ENCODE results near the gene GANC. TPM values are rescaled to one million over a fixed set of nuclear protein-coding genes. Genes with fewer than 3 reads are reported as not detected.

The GANC gene
- total and polyA plus RNA-seq, 2 experiments from 2014 or later: 7.4 to 12.6 TPM

DNA sequence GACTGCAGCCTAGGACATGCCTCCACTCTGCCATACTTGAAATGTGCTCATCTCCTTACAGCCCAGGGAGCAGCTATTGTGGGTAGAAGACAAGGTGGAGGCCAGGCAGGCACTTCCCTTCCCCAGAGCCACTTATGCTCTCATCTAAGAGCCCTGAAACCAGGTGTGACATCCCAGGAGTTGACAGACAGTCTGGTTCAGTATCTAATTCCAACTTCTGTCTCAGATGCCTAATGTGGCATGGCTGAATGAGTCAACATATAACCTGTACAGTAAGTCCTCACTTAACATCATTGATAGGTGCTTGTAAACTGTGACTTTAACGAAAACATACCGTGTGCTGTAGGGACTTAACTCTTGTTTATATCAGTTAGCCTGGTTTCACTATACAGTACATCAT, 85.1 kb downstream of the GANC start:
- no peaks in the 10 kb centered on the region for H3K36me3 Mint-ChIP-seq (ENCODE audit: low read depth)

GRCh38 chr15:42359249-42359648, 86.2 kb downstream of the GANC start, which contains the start of gene CAPN3:
CAPN3 (plus strand) TSS chr15:42359501; CDS start chr15:42359806, 305 bp downstream.
- DNase-seq (ENCODE audit: low spot score) (no peak), ATAC-seq (no peak)
- no peaks in the 10 kb centered on the region; the same call in 1 of the 2 replicates for H3K36me3 ChIP-seq (ENCODE audit: insufficient read depth)
- H4K20me1 ChIP-seq (replicated peaks; ENCODE audit: insufficient read depth): no peaks in the 10 kb centered on the region
- peaks cover 7% of the 10 kb centered on the region for H3K9me2 ChIP-seq (ENCODE audit: insufficient read depth)
- no peak within 1 kb of the TSS for H3K27ac ChIP-seq (ENCODE audit: low read depth)
- Mint-ChIP-seq H3K9me3 (no peaks in the 10 kb centered on the region), H3K27ac (no peak within 1 kb of the TSS), H3K4me1 (peaks cover 24% of the 10 kb centered on the region), H3K4me3 (no peak within 1 kb of the TSS), H3K27me3 (ENCODE audit: insufficient read depth, low read depth, poor library complexity) (peaks cover 6% of the 10 kb centered on the region), H3K36me3 (ENCODE audit: low read depth) (no peaks in the 10 kb centered on the region)
- no peaks in the 10 kb centered on the region for H3K27me3 ChIP-seq (ENCODE audit: insufficient read depth)
- 0 out of 2 replicates have a peak within 1 kb of the TSS, but pooled peaks have one; percentile 2 for H2AFZ ChIP-seq
- H3K79me2 ChIP-seq (replicated peaks; ENCODE audit: insufficient read depth): no peaks in the 10 kb centered on the region
- H3F3A ChIP-seq (replicated peaks; ENCODE audit: low read depth): no peaks in the 10 kb centered on the region
- H3K4me3 ChIP-seq: no peak within 1 kb of the TSS
- H3K4me1 ChIP-seq (ENCODE audit: insufficient read depth): peaks cover 21% of the 10 kb centered on the region
- H3K4me2 ChIP-seq: no peak within 1 kb of the TSS
- TF ChIP-seq ZNF114 (CRISPR knock-in tag; IDR thresholded peaks at IDR 0.05): no peak
- TF ChIP-seq EZH2 (IDR thresholded peaks at IDR 0.05; ENCODE audit: low read depth, unreplicated experiment): no peak
- no peak for TF ChIP-seq STAT1 (IDR thresholded peaks at IDR 0.05; ENCODE audit: unreplicated experiment)
- no peak for TF ChIP-seq ZNF331 (CRISPR knock-in tag; IDR thresholded peaks at IDR 0.05; ENCODE audit: low read depth)
- TF ChIP-seq NANOG (IDR thresholded peaks at IDR 0.05; ENCODE audit: borderline replicate concordance): no peak
- TF ChIP-seq JUNB (IDR thresholded peaks at IDR 0.05; ENCODE audit: unreplicated experiment): no peak
- TF ChIP-seq ETS1 (IDR thresholded peaks at IDR 0.05): no peak
- no peak for TF ChIP-seq EZH2phosphoT487 (IDR thresholded peaks at IDR 0.05; ENCODE audit: unreplicated experiment)
- TF ChIP-seq POLR2AphosphoS5 (IDR thresholded peaks at IDR 0.05; ENCODE audit: low read depth): no peak
- TF ChIP-seq, protein P1, sequence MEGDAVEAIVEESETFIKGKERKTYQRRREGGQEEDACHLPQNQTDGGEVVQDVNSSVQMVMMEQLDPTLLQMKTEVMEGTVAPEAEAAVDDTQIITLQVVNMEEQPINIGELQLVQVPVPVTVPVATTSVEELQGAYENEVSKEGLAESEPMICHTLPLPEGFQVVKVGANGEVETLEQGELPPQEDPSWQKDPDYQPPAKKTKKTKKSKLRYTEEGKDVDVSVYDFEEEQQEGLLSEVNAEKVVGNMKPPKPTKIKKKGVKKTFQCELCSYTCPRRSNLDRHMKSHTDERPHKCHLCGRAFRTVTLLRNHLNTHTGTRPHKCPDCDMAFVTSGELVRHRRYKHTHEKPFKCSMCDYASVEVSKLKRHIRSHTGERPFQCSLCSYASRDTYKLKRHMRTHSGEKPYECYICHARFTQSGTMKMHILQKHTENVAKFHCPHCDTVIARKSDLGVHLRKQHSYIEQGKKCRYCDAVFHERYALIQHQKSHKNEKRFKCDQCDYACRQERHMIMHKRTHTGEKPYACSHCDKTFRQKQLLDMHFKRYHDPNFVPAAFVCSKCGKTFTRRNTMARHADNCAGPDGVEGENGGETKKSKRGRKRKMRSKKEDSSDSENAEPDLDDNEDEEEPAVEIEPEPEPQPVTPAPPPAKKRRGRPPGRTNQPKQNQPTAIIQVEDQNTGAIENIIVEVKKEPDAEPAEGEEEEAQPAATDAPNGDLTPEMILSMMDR (conservative IDR thresholded peaks at IDR 0.05; ENCODE audit: low read depth in 2 of 2): no peak

More for the DNA sequence above, 85.1 kb downstream of the GANC start:
- Histone ChIP-seq H3K36me3 (ENCODE audit: insufficient read depth) (no peaks in the 10 kb centered on the region; the same call in 1 of the 2 replicates), H3K9me2 (ENCODE audit: insufficient read depth) (peaks cover 5% of the 10 kb centered on the region; the same call in 1 of the 2 replicates), H4K20me1 (replicated peaks; ENCODE audit: insufficient read depth) (no peaks in the 10 kb centered on the region), H3K4me3 (no peak overlapping the region), H2AFZ (no peak overlapping the region), H3K4me1 (ENCODE audit: insufficient read depth) (peaks cover 14% of the 10 kb centered on the region), H3K79me2 (replicated peaks; ENCODE audit: insufficient read depth) (no peaks in the 10 kb centered on the region), H3F3A (replicated peaks; ENCODE audit: low read depth) (no peaks in the 10 kb centered on the region), H3K27ac (ENCODE audit: low read depth) (no peak overlapping the region), H3K27me3 (ENCODE audit: insufficient read depth) (no peaks in the 10 kb centered on the region), H3K4me2 (no peak overlapping the region)
- H3K9me3 Mint-ChIP-seq: no peaks in the 10 kb centered on the region
- no peak for DNase-seq (ENCODE audit: low spot score)
- no peak for TF ChIP-seq ZNF331 (CRISPR knock-in tag; IDR thresholded peaks at IDR 0.05; ENCODE audit: low read depth)
- no peak for TF ChIP-seq EZH2phosphoT487 (IDR thresholded peaks at IDR 0.05; ENCODE audit: unreplicated experiment)
- no peak for TF ChIP-seq CREB1 (CRISPR knock-in tag; IDR thresholded peaks at IDR 0.05; ENCODE audit: low read depth)
- TF ChIP-seq NANOG (IDR thresholded peaks at IDR 0.05; ENCODE audit: borderline replicate concordance): no peak
- no peak for TF ChIP-seq ZNF114 (CRISPR knock-in tag; IDR thresholded peaks at IDR 0.05)
- no peak for TF ChIP-seq ETS1 (IDR thresholded peaks at IDR 0.05)
- TF ChIP-seq REST (IDR thresholded peaks at IDR 0.05; ENCODE audit: unreplicated experiment): no peak
- H3K27me3 Mint-ChIP-seq (ENCODE audit: insufficient read depth, low read depth, poor library complexity): peaks cover 6% of the 10 kb centered on the region
- no peak for ATAC-seq
- H3K4me3 Mint-ChIP-seq: no peak overlapping the region
- H3K27ac Mint-ChIP-seq: no peak overlapping the region
- H3K4me1 Mint-ChIP-seq: peaks cover 15% of the 10 kb centered on the region

All from GM23338 (cell line).